ENCODE measurements around the gene ASTN2.

ASTN2 gene

DNA sequence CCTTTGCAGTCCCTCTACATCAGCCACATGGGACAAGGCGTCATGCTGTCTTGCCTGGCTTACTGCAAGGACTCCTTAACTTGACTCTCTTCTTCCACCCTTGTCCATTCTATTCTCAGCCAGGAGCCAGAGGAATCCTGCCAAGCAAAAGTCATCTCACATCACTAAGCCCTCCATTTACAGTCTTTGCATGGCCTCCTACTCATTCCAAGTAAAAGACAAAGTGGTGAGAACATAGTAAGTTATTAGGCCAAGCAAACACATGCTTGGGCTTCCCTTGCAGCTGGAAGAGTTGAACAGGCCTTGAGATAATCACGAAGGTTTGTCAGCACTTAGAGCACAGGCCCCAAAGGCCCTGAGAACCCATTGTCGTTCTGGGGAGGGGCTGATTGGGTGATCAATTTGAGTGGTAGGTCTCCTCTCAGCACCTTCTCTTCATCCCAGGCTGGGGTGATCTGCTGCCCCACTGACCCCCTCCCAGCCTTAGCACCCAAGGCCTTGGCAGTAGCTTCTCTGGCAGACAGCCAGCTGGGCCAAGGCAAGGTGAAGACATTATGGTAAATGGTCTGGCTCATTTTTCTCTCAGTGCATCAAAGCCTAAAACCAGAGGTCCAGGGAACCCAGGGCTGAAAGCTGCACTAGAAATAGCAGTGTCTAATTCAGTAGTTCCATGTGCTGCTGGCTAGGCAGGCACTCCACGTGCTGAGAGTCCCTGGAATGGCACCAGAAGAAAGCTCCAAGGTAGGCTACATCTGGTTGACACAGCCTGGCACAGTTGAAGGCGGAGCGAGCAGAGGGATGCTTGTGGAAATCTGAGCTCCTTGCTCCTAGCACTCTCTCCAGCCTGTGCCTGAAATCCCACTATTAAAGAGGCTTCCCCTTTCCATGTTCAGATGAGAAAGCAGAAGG is 121.4 kb downstream of the ASTN2 start:
- no peak for DNase-seq

DNA sequence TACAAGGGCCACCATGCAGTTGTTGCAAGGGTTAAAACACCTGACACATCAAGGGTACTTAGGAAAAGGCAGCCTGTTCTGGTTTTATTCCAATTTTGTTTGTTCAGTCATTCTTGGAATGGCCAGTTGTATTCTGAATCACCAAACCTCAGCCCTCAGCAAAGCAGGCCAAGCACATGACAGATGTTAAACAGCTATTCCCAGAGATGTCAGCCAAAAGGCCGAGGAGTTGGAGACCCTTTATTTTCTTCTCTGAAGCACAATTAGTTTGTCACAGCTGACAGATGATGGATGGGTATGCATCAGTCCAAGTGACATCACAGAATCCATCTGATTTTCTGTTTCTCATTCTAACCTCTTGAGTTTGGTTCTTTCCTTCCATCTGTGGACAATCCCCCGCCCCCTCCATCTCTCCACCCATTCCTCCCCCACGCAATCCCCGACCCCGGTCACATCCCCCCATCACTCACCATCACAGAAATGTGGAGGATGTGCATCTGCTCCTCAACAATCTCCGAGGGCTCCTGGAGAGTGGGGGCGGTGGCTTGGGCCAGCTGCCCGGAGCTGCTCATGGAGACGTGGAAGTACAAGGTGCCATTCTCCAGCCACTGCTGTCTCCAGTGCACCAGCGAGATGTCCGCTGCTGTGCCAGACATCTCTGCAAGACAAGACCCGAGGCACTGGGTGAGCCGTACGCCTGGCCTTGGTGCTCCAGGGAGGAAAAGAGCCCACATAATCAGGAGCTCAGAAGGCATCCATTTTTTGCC is 123.8 kb downstream of the ASTN2 start:
- DNase-seq = no peak

DNA sequence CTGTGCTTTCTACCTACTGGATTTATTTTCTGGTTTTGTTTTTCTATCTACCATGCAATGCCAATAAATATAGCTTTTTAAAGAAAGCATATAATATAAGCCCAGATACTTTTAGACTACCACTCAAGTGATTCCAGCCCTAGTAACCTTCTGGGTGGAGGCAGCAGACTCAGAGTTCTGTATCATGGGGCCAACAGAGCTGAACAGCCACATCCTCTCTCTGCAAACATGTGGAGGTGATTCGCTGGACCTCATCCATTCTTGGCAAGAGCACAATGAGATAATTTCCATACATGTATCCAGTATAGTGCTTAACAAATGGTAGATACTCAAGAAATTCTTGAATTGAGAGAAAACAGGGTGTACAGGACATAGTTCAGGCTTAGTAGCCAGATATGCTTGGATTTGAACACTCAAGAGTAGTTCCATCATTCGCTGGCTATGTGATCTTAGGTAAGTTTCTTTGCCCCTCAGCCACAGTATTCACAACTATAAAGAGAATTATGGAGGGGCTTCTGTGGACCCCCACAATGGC is 124.5 kb downstream of the ASTN2 start:
- DNase-seq = no peak

DNA sequence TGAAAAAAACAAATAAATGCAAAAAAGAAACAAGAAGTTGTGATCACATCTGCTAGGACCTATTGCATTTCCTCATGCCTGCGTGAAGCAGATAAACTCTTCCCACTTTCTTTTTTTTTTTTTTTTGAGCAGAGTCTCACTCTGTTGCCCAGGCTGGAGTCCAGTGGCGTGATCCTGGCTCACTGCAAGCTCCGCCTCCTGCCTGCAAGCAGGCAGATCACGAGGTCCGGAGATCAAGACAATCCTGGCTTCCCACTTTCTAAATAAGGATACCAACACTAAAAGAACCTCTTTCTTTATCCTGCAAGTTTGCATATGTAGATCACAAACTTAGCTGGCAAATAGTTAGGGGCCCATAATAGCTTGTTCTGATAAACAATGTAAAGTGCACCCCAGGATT is 128.6 kb downstream of the ASTN2 start:
- no peak for DNase-seq

DNA sequence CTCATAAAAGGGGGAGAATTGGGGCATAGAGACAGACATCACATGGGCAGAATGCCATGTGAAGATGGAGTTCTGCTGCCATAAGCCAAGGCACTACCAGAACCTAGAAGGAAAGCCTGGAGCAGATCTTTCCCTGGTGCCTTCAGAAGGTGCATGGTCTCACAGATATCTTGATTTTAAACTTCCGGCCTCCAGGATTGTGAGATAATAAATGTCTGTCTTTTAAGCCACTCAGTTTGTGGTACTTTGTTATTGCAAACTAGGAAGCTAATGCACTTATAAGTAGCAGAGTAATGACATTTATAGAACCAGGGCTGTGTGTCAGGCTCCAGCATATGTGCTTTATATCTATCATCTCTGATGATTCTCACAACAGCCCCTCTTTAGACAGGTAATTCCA is 130.4 kb downstream of the ASTN2 start:
- no peak for DNase-seq

DNA sequence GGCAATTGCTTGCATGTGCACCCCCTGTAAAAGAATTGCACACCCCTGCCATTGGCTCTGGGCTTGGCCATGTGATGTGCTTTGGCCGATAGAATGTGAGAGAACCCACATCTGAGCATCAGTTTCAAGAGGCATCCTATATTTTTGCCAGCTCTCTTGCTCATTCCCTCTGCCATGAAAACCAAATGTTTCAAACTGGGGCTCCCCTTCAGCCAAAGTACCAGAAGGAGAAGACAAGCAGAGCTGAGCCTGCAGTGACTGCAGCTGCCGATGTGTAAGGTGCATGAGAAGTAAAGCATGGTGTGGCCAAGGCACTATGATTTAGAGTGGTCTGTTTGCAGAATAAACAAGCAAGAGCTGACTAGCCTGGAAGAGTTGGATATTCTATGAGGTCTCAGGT is 132.3 kb downstream of the ASTN2 start:
- DNase-seq = no peak

DNA sequence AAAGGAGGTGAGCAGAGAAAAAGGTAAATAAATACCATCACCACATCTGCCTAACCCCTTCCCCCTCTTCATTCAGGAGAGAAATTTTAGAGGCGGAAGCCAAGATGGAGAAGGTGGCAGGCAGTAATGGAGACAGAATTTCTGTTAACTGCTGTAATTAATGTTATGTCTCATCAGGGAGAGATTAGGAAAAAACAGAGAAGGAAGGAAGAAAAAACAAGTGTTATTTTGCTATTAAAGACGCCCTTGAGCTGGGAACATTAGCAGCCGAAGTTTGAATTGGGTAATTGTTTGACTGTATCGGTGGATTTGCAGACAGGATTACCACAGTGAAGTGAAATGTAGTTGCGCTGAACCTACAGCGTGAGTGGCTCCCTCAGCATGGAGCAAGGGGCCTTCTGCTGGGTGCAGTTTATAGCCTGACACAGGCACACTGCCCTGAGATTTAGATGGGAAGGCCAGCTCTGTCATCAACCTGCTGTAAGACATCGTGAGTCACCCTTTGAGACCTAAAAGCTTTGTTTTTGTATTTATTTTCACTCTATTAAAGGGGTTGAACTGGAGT is 136.3 kb downstream of the ASTN2 start:
- peak; percentile 23 for DNase-seq

DNA sequence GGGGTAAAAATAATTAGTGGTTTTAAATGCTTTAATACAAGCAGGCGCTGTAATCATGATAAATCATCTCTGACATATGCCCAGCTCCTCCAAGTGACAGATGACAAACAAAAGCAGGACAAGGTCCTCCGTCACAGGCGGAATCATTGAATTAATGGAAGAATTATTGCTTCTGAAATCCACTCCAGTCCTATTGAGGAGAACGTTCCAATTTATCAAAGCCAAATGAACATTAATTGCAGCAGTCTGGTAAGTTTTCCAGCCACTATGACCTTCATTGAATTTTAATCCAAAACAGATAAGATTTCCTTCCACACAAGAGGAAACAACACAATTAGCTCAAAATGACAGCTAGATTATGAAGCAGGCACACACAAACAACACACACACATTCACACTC is 136.8 kb downstream of the ASTN2 start:
- DNase-seq = no peak

DNA sequence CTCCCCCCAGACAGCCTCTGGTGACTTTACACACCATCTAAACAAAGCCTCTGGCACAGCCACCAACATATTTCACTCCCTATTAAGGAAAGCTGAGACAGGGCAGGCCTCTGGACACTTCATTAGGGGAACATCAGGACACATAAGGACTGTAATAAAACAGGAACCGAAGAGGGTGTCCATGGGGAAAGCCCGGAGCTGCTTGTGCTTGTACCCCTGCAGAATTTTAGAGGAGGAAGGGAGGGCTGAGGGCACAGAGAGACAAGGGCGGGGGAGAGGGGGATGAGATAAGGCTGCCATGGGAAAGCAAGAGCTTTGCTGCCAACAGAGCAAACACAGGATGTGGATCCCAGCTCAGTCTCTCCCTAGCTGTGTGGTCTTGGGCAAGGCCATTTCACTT is 138.4 kb downstream of the ASTN2 start:
- DNase-seq = no peak

DNA sequence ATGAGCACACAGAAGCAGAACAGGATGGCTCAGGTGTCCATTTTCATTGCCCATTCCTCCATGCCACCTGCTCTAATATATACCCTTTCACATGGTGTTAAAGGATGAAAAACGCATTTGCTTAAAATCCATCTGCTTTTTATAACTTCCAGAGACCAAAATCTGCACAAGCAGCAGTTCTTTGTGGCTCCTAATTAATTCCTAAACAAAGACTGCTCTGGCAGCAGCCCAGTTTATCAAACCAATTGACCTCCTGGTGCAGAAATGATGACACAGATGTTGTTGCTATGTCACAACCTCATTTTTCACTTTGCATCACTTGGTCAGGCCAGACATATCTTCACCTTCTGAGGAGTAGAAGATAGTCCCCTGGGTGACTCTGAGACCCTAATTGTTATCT is 141.2 kb downstream of the ASTN2 start:
- DNase-seq = no peak

DNA sequence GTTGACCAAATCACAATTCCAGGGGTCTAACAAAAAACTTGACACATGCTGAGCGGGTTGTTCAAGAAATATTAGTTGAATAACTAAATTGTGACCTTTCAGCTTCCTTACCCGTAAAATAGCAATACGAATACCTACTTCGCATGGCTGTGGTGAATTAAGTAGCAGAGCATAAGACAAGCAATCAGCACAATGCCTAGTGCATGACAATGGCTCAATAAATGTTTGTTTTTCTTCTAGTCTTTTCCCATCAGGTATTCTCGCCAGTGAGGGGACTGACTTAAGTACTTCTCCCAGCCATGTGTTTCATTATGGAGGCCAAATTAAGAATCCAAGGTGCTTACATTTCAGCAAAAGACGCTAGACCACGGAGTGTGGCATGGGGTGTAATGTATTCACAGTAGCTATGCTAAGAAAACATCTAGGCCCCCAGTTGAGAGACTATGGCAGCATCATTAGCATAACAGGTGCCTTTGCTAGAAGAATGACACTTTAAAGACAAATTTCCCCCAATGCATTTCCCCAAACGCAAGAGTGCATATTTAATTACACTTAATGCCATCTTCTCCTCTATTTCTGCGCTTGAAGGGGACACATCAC is 145.9 kb downstream of the ASTN2 start:
- DNase-seq = no peak

DNA sequence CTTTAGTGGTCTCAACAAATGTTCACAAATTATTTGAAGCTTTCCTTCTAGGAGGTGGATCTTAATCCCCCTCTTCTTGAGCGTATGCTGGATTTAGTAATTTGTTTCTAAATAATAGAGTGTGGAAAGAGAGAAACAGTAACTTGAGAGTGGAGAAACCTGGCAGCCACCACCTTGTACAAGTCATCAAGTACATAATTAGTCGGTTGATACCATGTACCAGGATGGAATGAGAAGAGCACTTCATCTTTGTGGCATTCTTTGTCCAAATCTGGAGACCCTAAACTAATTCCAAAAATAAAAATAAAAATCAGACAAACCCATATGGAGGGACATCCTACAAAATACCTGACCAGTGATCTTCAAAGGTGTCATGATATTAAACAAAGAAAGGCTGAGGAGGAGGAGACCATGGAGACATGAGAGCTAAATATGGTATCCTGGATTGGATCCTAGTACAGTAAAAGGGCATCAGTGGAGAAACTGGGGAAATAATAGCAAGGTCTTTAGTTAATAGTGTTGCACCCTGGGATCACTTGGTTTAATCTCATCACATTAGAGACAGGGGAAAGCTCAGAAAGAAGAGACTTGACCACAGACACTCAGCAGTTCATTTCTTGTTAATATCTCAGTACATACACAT is 147.9 kb downstream of the ASTN2 start:
- DNase-seq = no peak

DNA sequence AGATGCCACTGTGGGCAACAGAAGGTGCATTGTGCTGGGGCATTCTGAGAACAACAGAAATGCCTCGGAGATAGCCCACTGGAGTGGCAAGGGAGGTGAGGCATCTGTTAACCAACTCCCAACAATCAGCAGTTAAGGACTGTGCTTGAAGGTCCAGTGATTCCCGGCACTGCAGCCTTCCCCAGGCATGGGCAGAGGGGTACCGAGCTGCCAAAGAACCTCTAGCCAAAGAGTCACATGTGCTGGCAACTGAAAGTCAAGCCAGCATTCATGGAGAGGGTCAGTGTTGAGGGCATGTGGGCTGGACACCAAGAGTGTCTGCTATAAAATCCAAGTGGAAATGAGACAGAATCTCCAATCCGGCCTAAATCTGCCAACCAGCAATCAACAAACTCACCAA is 149.6 kb downstream of the ASTN2 start:
- no peak for DNase-seq

DNA sequence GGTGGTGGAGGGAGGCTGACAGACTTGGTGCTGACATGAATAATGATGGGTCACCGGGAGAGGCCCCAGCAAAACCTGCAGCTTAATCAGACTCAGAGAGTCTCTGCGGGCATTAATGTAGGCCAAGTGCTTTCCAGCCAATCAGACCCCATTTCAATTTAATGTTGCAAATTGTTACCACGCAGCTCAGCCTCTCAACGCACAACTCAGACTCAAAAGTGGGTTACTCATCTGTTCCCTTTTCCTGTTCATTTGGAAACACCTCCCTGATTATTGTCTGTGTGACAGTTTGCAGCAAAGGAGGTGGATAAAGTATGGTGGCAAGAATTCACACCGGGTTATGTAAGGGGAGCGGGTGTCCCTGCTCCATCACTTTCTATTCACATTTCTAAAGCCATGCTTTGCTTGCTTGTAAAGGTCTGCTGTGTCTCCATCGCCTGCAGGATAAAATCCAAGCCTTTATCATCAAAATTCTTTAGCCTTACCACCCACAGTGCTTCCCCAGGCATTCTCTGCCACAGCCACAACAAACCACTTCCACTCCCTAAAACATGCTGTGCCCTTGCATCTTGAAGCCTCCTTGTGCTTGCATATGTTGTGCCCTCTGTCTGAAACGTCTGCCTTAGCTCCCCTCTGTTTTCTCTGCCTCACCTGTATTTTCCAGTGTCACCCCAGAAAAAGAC is 156.5 kb downstream of the ASTN2 start:
- peak; percentile 18 for DNase-seq

DNA sequence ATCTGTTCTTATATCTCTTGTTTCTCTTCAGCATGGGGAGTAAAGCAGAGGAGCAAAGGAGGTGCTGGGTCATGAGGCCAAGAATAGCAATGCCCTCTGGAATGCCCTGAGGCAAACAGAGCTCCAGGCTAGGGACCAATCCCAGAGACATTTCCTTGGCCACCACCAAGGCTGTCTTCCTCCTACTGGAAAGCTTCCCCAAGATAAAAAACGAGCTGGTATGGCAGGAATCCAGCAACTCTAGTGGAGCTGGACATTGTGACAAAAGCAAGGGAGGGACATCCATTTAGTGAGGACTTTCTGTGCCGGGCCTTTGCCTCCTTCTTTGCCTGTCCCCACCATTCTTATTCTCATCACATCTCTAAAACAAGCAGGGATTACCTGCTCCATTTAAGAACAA is 161.6 kb downstream of the ASTN2 start:
- no peak for DNase-seq

DNA sequence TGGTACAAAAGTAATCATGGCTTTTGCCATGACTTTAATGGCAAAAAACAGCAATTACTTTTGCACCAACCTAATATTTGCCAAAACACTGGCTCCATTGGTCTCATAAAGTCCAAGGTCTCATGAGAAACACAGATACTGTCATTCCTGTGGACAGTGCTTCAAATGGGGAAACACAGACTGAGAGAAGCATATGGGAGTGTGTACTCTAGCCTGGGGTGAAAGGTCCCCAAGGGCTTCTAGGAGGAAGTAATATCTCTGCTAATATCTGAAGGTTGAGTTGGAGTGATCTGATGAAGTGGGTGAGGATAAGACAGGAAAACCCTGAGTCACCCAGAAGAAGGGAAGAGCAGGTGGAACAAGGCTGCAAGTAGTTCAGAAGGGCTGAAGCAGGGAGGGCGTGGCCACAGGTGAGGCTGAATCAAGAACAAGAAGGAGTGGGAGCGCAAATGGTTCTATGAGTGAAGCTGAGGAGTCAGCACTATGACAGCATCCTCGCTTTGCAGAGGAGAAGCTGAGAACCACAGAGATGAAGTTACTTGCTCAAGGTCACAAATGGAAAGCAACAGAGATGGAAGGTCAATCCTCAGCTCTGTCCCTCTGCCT is 164.1 kb downstream of the ASTN2 start:
- DNase-seq = no peak

DNA sequence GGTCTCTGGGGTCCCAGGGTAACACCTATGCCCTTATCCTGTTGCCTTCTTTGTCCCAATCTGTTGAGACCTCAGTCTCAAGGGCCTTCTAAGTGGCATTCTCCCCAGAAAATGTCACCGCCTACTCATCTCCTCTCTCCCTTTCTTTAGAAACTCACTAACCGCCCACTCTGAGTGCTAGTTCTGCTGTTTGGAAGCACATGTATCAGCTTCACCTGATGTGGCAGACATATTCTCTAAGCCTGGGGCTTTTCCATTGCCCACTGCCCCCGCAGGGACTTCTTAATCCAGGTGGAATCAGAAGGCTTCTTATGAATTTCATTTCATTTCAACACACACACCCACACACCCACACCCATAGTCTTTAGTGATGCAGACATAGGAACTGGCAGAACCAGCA is 165.1 kb downstream of the ASTN2 start:
- DNase-seq = no peak

DNA sequence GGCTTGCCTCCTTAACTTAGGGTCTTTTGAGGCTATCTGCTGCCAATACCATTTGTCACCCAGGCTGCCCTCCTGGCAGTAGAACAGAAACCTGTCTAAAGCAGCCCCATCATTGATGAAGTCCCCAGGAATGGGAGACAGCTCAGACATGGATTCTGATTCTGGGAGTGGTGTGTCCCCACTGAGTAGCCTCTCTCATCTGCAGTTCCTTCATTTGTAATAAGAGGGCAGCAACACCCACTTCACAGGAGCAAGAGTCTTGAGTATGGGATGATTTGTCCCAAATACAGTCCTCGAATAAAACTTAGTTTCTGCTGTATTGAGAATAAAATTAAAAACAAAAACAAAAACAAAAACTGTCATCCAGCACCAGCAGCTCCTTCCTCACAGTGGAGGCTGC is 167.6 kb downstream of the ASTN2 start:
- no peak for DNase-seq

DNA sequence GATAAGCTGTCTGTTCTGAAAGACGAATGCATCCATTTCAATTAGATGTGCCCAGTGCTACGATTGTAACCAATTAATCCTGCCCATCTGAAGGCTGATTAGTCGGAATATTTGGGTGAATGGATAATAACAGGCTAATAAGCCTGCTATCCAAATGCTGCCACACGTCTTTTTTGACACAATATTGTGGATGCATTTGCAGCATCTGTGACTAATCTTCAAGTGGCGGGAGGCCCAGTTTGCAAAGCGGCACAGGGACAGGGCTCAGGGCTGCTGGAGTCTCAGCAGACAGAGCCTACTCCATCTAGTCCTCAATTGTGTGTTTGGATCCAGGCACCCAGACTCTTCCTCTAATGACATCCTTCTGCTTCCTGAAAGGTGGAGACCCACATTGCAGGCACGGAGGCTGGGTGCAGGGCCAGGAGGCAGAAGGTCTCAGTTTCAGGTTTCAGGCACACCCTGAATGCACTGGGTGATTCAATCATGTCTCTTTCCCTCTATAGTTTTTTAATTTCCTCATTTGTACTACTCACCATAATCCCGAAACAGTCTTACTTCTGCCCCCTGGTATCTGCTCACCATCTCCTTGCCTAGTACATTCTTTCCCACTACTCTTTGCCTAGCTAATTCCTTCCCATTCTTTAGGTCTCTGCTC is 169.6 kb downstream of the ASTN2 start:
- no peak for DNase-seq

DNA sequence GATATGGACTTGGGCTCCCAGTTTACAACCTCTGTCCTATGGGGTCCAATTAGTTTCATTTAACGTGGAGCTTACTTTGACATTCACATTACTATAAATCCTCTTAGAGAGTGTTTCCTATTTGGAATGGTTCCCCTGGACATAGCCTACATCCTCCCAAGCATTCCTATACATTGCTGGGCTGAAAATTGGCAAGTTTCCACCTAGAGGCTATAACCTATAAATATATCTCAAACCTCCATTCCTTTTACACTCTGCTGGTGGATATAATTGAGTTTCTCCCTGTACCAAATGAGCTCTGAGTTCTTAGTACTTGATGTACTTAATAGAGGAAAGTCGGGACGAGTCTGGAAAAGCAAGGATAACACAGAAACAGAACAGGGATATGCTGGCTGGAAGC is 172.8 kb downstream of the ASTN2 start:
- DNase-seq = no peak

DNA sequence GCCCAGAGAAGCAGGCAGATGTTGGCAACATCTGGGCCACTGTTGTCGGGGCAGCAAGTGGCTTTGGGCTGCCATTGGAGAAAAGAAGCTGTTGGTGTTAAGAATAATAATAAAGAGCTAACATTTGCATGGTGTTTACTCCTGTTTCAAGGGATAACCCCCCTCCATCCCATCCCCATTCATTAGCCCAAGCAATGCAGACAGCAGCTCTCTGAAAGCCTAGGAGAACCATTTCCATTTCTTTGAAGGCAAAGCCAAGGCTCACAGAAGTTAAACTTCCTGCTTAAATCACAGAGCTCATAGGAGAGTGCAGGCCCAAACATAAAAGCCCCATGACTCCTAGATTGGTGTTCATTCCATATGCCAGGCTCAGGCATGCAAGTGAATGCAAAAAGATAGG is 175.4 kb downstream of the ASTN2 start:
- no peak for DNase-seq

Measured in T1000 (cell line).